Stimulated activated naive B cell treated with anti-CD40 and anti-IgM and Interleukin-4, amounts not matched to agents 10 μg/mL and 1 μg/mL and 100 μg/mL, for 72 hours (primary cell): ENCODE measurements around the gene STK10.

Source experiments
- ATAC-seq, 2 donors: fragments of 150-1000 bp; cut with Tn5 transposase; replicated peaks; 2 replicates each; pipeline ENCODE4 v1.10.0; 2021; ENCODE audit warnings: moderate library complexity in 1 of 2
- DNase-seq: peaks from one replicate; pipeline ENCODE4 v3.0.0; 2021
- H3K27ac Mint-ChIP-seq: one replicate; pipeline ENCODE4 v1.8.0; 2022; ENCODE audit warnings: mild to moderate bottlenecking, mixed read lengths
- H3K27me3 Mint-ChIP-seq, 2 donors: one replicate each; pipeline ENCODE4 v1.8.0; 2022; ENCODE audit warnings: mixed read lengths in 2 of 2
- H3K36me3 Mint-ChIP-seq, 2 donors: one replicate each; pipeline ENCODE4 v1.8.0; 2022; ENCODE audit warnings: mixed read lengths in 2 of 2, mild to moderate bottlenecking in 1 of 2
- H3K4me1 Mint-ChIP-seq, 2 donors: one replicate each; pipeline ENCODE4 v1.8.0; 2022; ENCODE audit warnings: mixed read lengths in 2 of 2, mild to moderate bottlenecking in 1 of 2
- H3K4me3 Mint-ChIP-seq, 2 donors: one replicate each; pipeline ENCODE4 v1.8.0; 2022; ENCODE audit warnings: mild to moderate bottlenecking in 2 of 2, mixed read lengths in 2 of 2, moderate library complexity in 1 of 2
- H3K9me3 Mint-ChIP-seq, 2 donors: one replicate each; pipeline ENCODE4 v1.8.0; 2022; ENCODE audit warnings: mixed read lengths in 2 of 2, mild to moderate bottlenecking in 1 of 2

Gene STK10

GRCh38 chr5:172149073-172149472 lies 39.0 kb downstream of the STK10 start:
- Mint-ChIP-seq H3K9me3 (no peaks in the 10 kb centered on the region), H3K27me3 (no peaks in the 10 kb centered on the region), H3K4me3 (no peak overlapping the region), H3K36me3 (peaks cover 66 to 74% of the 10 kb centered on the region in 2 donors), H3K27ac (peak overlapping the region; percentile 31), H3K4me1 (peaks cover 60 to 77% of the 10 kb centered on the region in 2 donors)
- ATAC-seq (no peak), DNase-seq (no peak)

- Mint-ChIP-seq H3K9me3 (no peaks in the 10 kb centered on the region), H3K36me3 (peaks cover 60 to 68% of the 10 kb centered on the region in 2 donors), H3K27ac (peak overlapping the region; percentile 20), H3K27me3 (no peaks in the 10 kb centered on the region), H3K4me3 (no peak overlapping the region), H3K4me1 (peaks cover 58 to 77% of the 10 kb centered on the region in 2 donors)
- ATAC-seq (no peak), DNase-seq (no peak)
These were observed 39.6 kb downstream of the STK10 start for GRCh38 chr5:172148381-172148780.

- peaks cover 54 to 63% of the 10 kb centered on the region in 2 donors for H3K36me3 Mint-ChIP-seq
These were observed 40.2 kb downstream of the STK10 start for GRCh38 chr5:172147857-172148256.

DNA sequence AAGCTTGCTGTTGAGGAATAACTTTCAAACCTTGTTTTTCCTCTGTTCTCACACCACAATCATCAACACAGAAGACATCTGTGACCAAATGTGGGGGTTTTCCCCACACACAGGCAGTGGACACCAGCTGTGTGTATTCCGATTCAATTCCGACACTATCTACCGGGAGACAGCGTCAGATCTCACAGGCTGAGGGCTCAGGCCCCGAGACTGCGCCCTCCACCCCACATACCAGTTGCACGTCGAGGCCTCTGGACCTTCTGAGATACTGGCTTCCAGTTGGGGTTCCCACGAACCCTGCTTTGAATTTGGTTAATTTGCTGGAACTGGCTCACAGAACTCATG lies 41.3 kb downstream of the STK10 start:
- Mint-ChIP-seq H3K27ac (peak overlapping the region; percentile 90), H3K27me3 (no peaks in the 10 kb centered on the region), H3K4me3 (no peak overlapping the region), H3K9me3 (no peaks in the 10 kb centered on the region), H3K4me1 (peaks cover 57 to 82% of the 10 kb centered on the region in 2 donors), H3K36me3 (peaks cover 47 to 52% of the 10 kb centered on the region in 2 donors)
- ATAC-seq (no peak), DNase-seq (no peak)

More at GRCh38 chr5:172147857-172148256, 40.2 kb downstream of the STK10 start:
- DNase-seq (no peak), ATAC-seq (no peak)
- no peak overlapping the region for H3K4me3 Mint-ChIP-seq
- no peaks in the 10 kb centered on the region for H3K9me3 Mint-ChIP-seq
- H3K4me1 Mint-ChIP-seq, result peaks cover 58 to 80% of the 10 kb centered on the region in 2 donors
- peak overlapping the region; percentile 71 for H3K27ac Mint-ChIP-seq
- no peaks in the 10 kb centered on the region for H3K27me3 Mint-ChIP-seq

DNA sequence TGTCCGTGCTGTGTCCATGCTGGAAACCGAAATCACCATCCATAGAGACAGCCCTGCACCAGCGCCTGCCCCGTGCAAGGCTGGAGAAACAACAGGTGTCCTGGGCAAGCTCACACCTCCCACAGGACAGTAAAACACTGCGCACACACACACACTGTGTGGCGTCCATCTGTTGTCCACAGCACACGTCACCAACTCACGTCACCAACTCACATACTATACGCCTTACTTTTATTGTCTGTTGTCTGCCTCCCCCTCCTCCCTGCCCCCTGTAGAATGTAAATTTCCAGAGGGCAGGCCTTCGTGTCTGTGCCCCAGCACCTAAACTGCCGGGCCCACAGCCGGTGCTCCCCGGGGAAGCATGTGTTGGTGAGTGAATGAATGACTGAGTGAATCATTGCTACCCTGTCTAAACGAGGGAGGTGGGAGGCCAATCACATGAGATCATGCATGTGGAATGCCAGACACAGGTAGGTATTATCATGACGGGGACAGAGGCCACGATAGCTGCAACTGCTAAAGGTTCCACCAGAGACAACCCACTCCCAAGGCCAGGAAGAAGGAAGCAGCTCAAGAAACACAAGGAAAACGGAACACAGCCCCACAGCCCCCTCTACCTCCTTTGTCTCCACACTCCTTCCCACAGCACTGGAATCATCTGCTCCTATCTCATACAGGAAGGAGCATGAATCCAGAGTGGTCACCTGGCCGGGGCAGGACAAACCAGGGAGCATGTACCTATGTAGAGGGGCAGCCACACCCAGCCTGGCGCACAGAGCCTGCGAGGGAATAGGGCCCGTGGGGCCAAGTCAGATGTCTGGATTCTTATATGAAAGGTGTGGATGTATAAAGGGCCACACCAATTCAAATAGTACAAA lies 41.9 kb downstream of the STK10 start:
- ATAC-seq (no peak), DNase-seq (no peak)
- Mint-ChIP-seq H3K27me3 (no peaks in the 10 kb centered on the region), H3K27ac (peak overlapping the region; percentile 90), H3K9me3 (no peaks in the 10 kb centered on the region), H3K4me1 (peaks cover 54 to 81% of the 10 kb centered on the region in 2 donors), H3K36me3 (peaks cover 45 to 47% of the 10 kb centered on the region in 2 donors), H3K4me3 (no peak overlapping the region)

- peak overlapping the region; percentile 86 for H3K27ac Mint-ChIP-seq
- DNase-seq (no peak), ATAC-seq (no peak)
- no peaks in the 10 kb centered on the region for H3K27me3 Mint-ChIP-seq
- H3K36me3 Mint-ChIP-seq, result peaks cover 43 to 44% of the 10 kb centered on the region in 2 donors
- H3K4me1 Mint-ChIP-seq, result peaks cover 50 to 81% of the 10 kb centered on the region in 2 donors
- no peaks in the 10 kb centered on the region for H3K9me3 Mint-ChIP-seq
- H3K4me3 Mint-ChIP-seq, result no peak overlapping the region
These were observed 42.8 kb downstream of the STK10 start for GRCh38 chr5:172144931-172145869.

- peak overlapping the region; percentile 6 to 52 for H3K4me3 Mint-ChIP-seq
- H3K4me1 Mint-ChIP-seq, result peaks cover 56 to 88% of the 10 kb centered on the region in 2 donors
- H3K27me3 Mint-ChIP-seq, result no peaks in the 10 kb centered on the region
- H3K27ac Mint-ChIP-seq, result peak overlapping the region; percentile 86
- ATAC-seq, result peak; percentile 76 to 86
- peaks cover 46 to 49% of the 10 kb centered on the region in 2 donors for H3K36me3 Mint-ChIP-seq
- DNase-seq, result peak; percentile 15
- H3K9me3 Mint-ChIP-seq, result no peaks in the 10 kb centered on the region
These were observed 43.7 kb downstream of the STK10 start for GRCh38 chr5:172144291-172144815.

- Mint-ChIP-seq H3K36me3 (peaks cover 48 to 53% of the 10 kb centered on the region in 2 donors), H3K4me1 (peaks cover 58 to 92% of the 10 kb centered on the region in 2 donors), H3K27me3 (no peaks in the 10 kb centered on the region), H3K4me3 (no peak overlapping the region), H3K9me3 (no peaks in the 10 kb centered on the region), H3K27ac (peak overlapping the region; percentile 86)
- DNase-seq, result no peak
- no peak for ATAC-seq
These were observed 44.1 kb downstream of the STK10 start for GRCh38 chr5:172143875-172144274.

DNA sequence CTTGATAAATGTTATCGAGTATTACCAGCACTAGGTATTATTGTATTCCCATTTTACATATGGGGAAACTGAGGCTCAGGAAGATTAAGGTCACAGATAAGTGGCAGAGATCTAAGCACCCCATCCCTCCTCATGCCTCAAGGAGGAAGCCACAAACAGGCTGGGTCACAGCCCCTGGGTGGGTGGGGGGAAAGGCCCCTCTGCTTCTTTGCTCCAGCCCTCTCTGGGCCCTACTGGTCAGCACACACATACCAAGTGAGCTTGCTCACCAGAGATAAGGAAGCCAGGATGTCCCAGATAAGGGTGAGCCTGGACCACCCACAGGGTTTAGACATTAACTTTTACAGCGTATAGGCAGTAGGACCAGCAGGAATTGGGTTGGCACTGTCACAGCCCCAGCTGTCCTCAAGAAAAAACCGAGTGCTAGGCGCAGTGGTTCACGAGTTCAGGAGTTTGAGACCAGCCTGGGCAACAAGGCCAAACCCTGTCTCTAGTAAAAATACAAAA lies 45.3 kb downstream of the STK10 start:
- DNase-seq (no peak), ATAC-seq (no peak)
- no peak overlapping the region for H3K27ac Mint-ChIP-seq
- H3K4me1 Mint-ChIP-seq, result peaks cover 56 to 85% of the 10 kb centered on the region in 2 donors
- no peak overlapping the region for H3K4me3 Mint-ChIP-seq
- no peaks in the 10 kb centered on the region for H3K27me3 Mint-ChIP-seq
- H3K36me3 Mint-ChIP-seq, result peaks cover 47 to 50% of the 10 kb centered on the region in 2 donors
- no peaks in the 10 kb centered on the region for H3K9me3 Mint-ChIP-seq

DNA sequence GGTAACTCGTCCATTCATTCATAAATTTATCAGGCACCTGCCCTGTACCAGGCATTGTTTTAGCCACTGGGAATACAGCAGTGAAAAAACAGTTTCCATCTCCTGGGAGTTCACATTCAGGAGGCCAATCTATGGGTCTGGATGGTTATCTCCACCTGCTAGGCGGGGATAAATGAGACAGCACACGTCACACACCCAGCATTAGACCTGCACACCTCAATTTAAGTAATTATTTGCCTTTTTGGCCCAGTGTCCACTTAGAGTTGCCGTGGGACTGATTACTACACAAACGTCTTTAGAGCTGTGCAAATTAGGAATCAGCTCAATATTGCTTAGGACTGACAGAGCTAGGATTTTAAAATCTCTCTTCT lies 46.1 kb downstream of the STK10 start:
- ATAC-seq (no peak), DNase-seq (no peak)
- H3K4me3 Mint-ChIP-seq, result no peak overlapping the region
- H3K27me3 Mint-ChIP-seq, result no peaks in the 10 kb centered on the region
- H3K27ac Mint-ChIP-seq, result peak overlapping the region; percentile 73
- H3K36me3 Mint-ChIP-seq, result peaks cover 43 to 48% of the 10 kb centered on the region in 2 donors
- H3K9me3 Mint-ChIP-seq, result no peaks in the 10 kb centered on the region
- H3K4me1 Mint-ChIP-seq, result peaks cover 51 to 82% of the 10 kb centered on the region in 2 donors

DNA sequence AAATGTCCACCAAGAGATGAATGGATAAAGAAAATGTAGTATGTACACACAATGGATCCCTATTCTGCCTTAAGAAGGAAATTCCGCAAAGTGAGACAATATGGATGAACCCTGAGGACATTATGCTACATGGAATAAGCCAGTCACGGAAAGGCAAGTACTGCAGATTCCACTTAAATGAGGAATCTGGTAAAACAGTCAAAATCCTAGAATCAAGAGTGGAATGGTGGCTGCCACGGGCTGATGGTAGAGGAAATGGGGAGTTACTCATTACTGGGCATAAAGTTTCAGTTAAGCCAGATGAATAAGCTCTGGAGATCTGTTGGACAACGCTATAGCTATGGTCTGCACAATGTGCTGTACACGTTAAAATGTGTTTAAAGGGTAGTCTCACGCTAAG lies 47.2 kb downstream of the STK10 start:
- Mint-ChIP-seq H3K4me3 (no peak overlapping the region), H3K4me1 (peaks cover 45 to 74% of the 10 kb centered on the region in 2 donors)

GRCh38 chr5:172140120-172140519 lies 47.9 kb downstream of the STK10 start:
- Mint-ChIP-seq H3K9me3 (no peaks in the 10 kb centered on the region), H3K4me1 (peaks cover 41 to 70% of the 10 kb centered on the region in 2 donors), H3K27ac (peak overlapping the region; percentile 79), H3K27me3 (no peaks in the 10 kb centered on the region), H3K36me3 (peaks cover 38 to 46% of the 10 kb centered on the region in 2 donors), H3K4me3 (no peak overlapping the region)
- DNase-seq (no peak), ATAC-seq (peak; percentile 36 to 49)

More for the DNA sequence above, 47.2 kb downstream of the STK10 start:
- Mint-ChIP-seq H3K9me3 (no peaks in the 10 kb centered on the region), H3K36me3 (peaks cover 35 to 42% of the 10 kb centered on the region in 2 donors), H3K27me3 (no peaks in the 10 kb centered on the region), H3K27ac (peak overlapping the region; percentile 9)
- DNase-seq (no peak), ATAC-seq (no peak)

DNA sequence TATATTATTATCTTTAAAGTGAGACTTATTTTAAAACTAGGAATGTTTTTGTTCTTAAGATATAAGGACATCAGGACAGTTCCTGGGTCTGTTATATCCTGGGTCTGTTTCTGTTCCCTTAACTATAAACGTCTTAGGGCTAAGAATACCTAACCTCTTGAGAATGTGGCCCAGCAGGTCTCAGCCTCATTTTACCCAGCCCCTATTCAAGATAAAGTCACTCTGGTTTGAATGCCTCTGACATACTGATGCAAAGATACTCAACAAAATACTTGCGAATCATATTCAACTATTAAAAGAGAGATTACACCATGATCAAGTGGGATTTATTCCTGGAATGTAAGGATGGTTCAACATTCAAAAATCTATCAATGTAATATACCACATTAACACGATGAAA lies 51.0 kb downstream of the STK10 start:
- Mint-ChIP-seq H3K27me3 (no peaks in the 10 kb centered on the region), H3K9me3 (no peaks in the 10 kb centered on the region), H3K27ac (no peak overlapping the region), H3K4me3 (no peak overlapping the region), H3K4me1 (peaks cover 36 to 68% of the 10 kb centered on the region in 2 donors), H3K36me3 (peaks cover 50 to 63% of the 10 kb centered on the region in 2 donors)
- no peak for DNase-seq
- no peak for ATAC-seq
